ENCODE measurements around the gene C11orf68. TPM values are rescaled to one million over a fixed set of nuclear protein-coding genes. Genes with fewer than 3 reads are reported as not detected.

The C11orf68 gene
- total and polyA plus RNA-seq, 2 donors: 11.0 to 38.8 TPM

DNA sequence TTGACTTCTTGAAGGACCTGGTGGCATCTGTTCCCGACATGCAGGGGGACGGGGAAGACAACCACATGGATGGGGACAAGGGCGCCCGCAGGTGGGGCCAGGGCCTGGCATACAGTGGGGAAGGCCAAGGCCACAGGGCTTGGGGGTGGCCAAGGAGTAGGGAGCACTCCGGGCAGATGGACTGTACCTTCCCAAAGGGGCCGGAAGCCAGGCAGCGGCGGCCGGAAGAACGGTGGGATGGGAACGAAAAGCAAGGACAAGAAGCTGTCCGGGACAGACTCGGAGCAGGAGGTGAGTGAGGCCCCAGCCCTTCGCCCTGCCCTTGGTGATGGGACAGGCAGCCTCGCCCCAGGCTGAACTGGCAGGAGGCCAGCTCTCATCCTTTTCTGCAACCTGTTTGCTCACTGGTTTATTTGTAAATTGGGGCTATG is 1.5 kb upstream of the C11orf68 start:
- 75% methylated on average over 15 of the region's 15 CpGs for WGBS
- H3K4me1 ChIP-seq (ENCODE audit: control insufficient read depth in 2 of 2, insufficient read depth in 2 of 2, low read length in 2 of 2): peaks cover 27 to 36% of the 10 kb centered on the region in 2 donors
- H3K4me3 ChIP-seq (ENCODE audit: low read length in 2 of 2): peak overlapping the region; percentile 55 to 89
- no peaks in the 10 kb centered on the region for H3K9me3 ChIP-seq (ENCODE audit: control insufficient read depth in 2 of 2, insufficient read depth in 1 of 2, low read length in 1 of 2)
- H3K27me3 ChIP-seq (ENCODE audit: control insufficient read depth in 2 of 2, insufficient read depth in 1 of 2, low read length in 1 of 2): no peaks in the 10 kb centered on the region
- peak overlapping the region in 1 of 2 donors; percentile 87 for H3K27ac ChIP-seq (ENCODE audit: low read depth in 1 of 2, low read length in 1 of 2)
- DNase-seq (ENCODE audit: low read depth in 6 of 9, low spot score in 9 of 9): no peak
- H3K36me3 ChIP-seq (ENCODE audit: control insufficient read depth in 2 of 2, insufficient read depth in 2 of 2, low read length in 1 of 2): peaks cover 22 to 40% of the 10 kb centered on the region in 2 donors

DNA sequence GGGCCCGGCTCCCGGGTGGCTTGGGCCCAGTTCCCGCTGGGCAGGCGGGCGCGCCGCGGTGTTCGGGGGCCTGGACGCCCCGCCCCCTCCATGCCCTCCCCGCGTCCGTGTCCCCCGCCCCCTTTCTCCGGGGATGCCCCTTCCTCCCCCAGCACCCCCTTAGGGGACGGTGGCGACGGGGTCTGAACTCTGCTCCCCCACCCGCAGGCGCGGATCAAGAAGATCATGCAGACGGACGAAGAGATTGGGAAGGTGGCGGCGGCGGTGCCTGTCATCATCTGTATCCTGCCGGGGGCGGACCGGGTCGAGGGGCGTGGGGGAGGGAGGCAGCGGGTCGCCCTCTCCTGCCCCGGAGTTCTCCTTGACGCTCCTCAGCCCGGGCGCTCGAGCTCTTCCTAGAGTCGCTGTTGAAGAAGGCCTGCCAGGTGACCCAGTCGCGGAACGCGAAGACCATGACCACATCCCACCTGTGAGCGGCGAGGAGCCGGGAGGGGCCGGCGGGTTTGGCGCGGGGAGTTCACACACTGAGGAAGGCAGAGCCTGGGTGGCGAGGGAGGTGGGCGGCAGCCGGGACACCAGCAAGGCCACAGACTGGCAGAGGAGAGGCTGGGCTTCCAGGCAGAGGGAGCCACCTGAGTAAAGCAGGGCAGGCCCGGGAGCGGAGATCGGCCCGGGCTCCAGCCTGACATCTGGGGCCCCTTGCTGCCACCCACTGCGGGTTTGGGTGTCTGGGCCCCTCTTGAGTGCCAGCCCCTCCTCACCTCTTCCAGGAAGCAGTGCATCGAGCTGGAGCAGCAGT is 910 bp upstream of the C11orf68 start:
- Histone ChIP-seq H3K4me3 (ENCODE audit: low read length in 2 of 2) (peak overlapping the region; percentile 55 to 89), H3K9me3 (ENCODE audit: control insufficient read depth in 2 of 2, insufficient read depth in 1 of 2, low read length in 1 of 2) (no peaks in the 10 kb centered on the region), H3K36me3 (ENCODE audit: control insufficient read depth in 2 of 2, insufficient read depth in 2 of 2, low read length in 1 of 2) (peaks cover 20 to 40% of the 10 kb centered on the region in 2 donors), H3K4me1 (ENCODE audit: control insufficient read depth in 2 of 2, insufficient read depth in 2 of 2, low read length in 2 of 2) (peaks cover 28 to 36% of the 10 kb centered on the region in 2 donors), H3K27ac (ENCODE audit: low read depth in 1 of 2, low read length in 1 of 2) (peak overlapping the region; percentile 57 to 87), H3K27me3 (ENCODE audit: control insufficient read depth in 2 of 2, insufficient read depth in 1 of 2, low read length in 1 of 2) (no peaks in the 10 kb centered on the region)
- peak in 3 of 9 donors; percentile 44 to 74 (median 45) for DNase-seq (ENCODE audit: low read depth in 6 of 9, low spot score in 9 of 9)
- WGBS: under 1% methylated on average over 60 of the region's 60 CpGs

DNA sequence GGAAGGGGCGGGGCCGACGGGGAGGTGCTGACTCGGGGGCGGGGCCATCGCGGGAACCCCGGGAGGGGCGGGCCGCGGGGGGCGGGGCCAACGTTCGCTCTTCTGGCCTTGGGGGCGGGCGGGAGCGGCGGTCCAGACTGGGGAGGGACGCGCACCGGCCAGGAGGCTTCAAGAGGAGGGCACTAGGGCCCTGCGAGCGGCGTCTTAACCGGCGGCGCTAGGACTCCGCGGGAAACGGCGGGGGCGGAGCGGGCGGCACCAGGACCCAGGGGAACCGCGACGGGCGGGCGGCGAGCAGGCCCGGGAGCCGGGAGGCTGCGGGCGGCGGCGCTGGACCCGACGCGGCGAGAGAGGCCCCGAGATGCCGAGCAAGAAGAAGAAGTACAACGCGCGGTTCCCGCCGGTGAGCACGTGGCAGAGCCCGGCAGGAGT is 295 bp upstream of the C11orf68 start, which contains the start of gene DRAP1:
Gene DRAP1, plus strand, starts transcription at position 286 of the 432 bp plus-strand sequence. Its CDS starts 76 bp downstream, at position 362.
- H3K36me3 ChIP-seq (ENCODE audit: control insufficient read depth in 2 of 2, insufficient read depth in 2 of 2, low read length in 1 of 2): peaks cover 19 to 38% of the 10 kb centered on the region in 2 donors
- H3K9me3 ChIP-seq (ENCODE audit: control insufficient read depth in 2 of 2, insufficient read depth in 1 of 2, low read length in 1 of 2): no peaks in the 10 kb centered on the region
- WGBS: under 1% methylated on average over 59 of the region's 59 CpGs
- H3K4me3 ChIP-seq (ENCODE audit: low read length in 2 of 2): peak within 1 kb of the TSS; percentile 88 to 89
- peak within 1 kb of the TSS; percentile 73 to 93 for H3K27ac ChIP-seq (ENCODE audit: low read depth in 1 of 2, low read length in 1 of 2)
- H3K27me3 ChIP-seq (ENCODE audit: control insufficient read depth in 2 of 2, insufficient read depth in 1 of 2, low read length in 1 of 2): no peaks in the 10 kb centered on the region
- H3K4me1 ChIP-seq (ENCODE audit: control insufficient read depth in 2 of 2, insufficient read depth in 2 of 2, low read length in 2 of 2): peaks cover 28 to 36% of the 10 kb centered on the region in 2 donors
- peak; percentile 77 to 98 (median 93) for DNase-seq (ENCODE audit: low read depth in 6 of 9, low spot score in 9 of 9)

- no peak overlapping the region for H3K27ac ChIP-seq (ENCODE audit: low read depth in 1 of 2, low read length in 1 of 2)
- DNase-seq (ENCODE audit: low read depth in 6 of 9, low spot score in 9 of 9): no peak
- peaks cover 28 to 36% of the 10 kb centered on the region in 2 donors for H3K4me1 ChIP-seq (ENCODE audit: control insufficient read depth in 2 of 2, insufficient read depth in 2 of 2, low read length in 2 of 2)
- H3K27me3 ChIP-seq (ENCODE audit: control insufficient read depth in 2 of 2, insufficient read depth in 1 of 2, low read length in 1 of 2): no peaks in the 10 kb centered on the region
- peak overlapping the region; percentile 88 to 89 for H3K4me3 ChIP-seq (ENCODE audit: low read length in 2 of 2)
- peaks cover 15 to 28% of the 10 kb centered on the region in 2 donors for H3K36me3 ChIP-seq (ENCODE audit: control insufficient read depth in 2 of 2, insufficient read depth in 2 of 2, low read length in 1 of 2)
- no peaks in the 10 kb centered on the region for H3K9me3 ChIP-seq (ENCODE audit: control insufficient read depth in 2 of 2, insufficient read depth in 1 of 2, low read length in 1 of 2)
- 95% methylated on average over 35 of the region's 35 CpGs for WGBS
Measured at GRCh38 chr11:65917434-65918210, 1.2 kb downstream of the C11orf68 start.

- H3K27ac ChIP-seq (ENCODE audit: low read depth in 1 of 2, low read length in 1 of 2): no peak overlapping the region
Measured at GRCh38 chr11:65917077-65917433, 1.8 kb downstream of the C11orf68 start.

GRCh38 chr11:65916391-65916790 is 2.5 kb downstream of the C11orf68 start:
- 93% methylated on average over 7 of the region's 7 CpGs for WGBS
- Histone ChIP-seq H3K36me3 (ENCODE audit: control insufficient read depth in 2 of 2, insufficient read depth in 2 of 2, low read length in 1 of 2) (peaks cover 6 to 18% of the 10 kb centered on the region in 2 donors), H3K4me3 (ENCODE audit: low read length in 2 of 2) (no peak overlapping the region), H3K9me3 (ENCODE audit: control insufficient read depth in 2 of 2, insufficient read depth in 1 of 2, low read length in 1 of 2) (no peaks in the 10 kb centered on the region), H3K27ac (ENCODE audit: low read depth in 1 of 2, low read length in 1 of 2) (no peak overlapping the region), H3K4me1 (ENCODE audit: control insufficient read depth in 2 of 2, insufficient read depth in 2 of 2, low read length in 2 of 2) (peaks cover 28 to 44% of the 10 kb centered on the region in 2 donors), H3K27me3 (ENCODE audit: control insufficient read depth in 2 of 2, insufficient read depth in 1 of 2, low read length in 1 of 2) (no peaks in the 10 kb centered on the region)
- DNase-seq (ENCODE audit: low read depth in 6 of 9, low spot score in 9 of 9): no peak

More at GRCh38 chr11:65917077-65917433, 1.8 kb downstream of the C11orf68 start:
- peaks cover 9 to 22% of the 10 kb centered on the region in 2 donors for H3K36me3 ChIP-seq (ENCODE audit: control insufficient read depth in 2 of 2, insufficient read depth in 2 of 2, low read length in 1 of 2)
- no peak overlapping the region for H3K4me3 ChIP-seq (ENCODE audit: low read length in 2 of 2)
- H3K4me1 ChIP-seq (ENCODE audit: control insufficient read depth in 2 of 2, insufficient read depth in 2 of 2, low read length in 2 of 2): peaks cover 28 to 40% of the 10 kb centered on the region in 2 donors
- no peak for DNase-seq (ENCODE audit: low read depth in 6 of 9, low spot score in 9 of 9)
- 97% methylated on average over 3 of the region's 3 CpGs for WGBS
- no peaks in the 10 kb centered on the region for H3K9me3 ChIP-seq (ENCODE audit: control insufficient read depth in 2 of 2, insufficient read depth in 1 of 2, low read length in 1 of 2)
- H3K27me3 ChIP-seq (ENCODE audit: control insufficient read depth in 2 of 2, insufficient read depth in 1 of 2, low read length in 1 of 2): no peaks in the 10 kb centered on the region

DNA sequence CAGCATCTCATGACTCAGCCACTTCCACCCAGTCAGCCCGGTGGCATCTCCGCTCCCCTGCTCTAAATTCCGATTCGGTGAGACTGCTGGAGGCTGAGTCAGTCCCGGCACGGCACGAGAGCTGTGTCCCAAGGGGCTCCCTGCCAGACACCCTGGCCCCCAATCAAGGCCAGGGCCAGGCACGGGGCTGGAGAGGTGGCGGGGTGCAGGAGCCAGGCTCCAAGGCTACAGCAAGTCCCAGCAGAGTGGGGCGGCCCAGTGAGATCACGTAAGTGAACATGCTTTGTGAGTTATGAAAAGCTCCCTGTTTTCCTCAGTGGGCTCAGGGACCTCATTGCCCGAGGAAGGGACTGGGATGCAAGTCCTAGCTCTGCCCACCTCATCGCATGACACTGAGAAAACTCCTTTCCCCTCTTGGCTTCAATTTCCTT is 3.0 kb downstream of the C11orf68 start:
- no peak for DNase-seq (ENCODE audit: low read depth in 6 of 9, low spot score in 9 of 9)
- H3K27me3 ChIP-seq (ENCODE audit: control insufficient read depth in 2 of 2, insufficient read depth in 1 of 2, low read length in 1 of 2): no peaks in the 10 kb centered on the region
- no peaks in the 10 kb centered on the region for H3K9me3 ChIP-seq (ENCODE audit: control insufficient read depth in 2 of 2, insufficient read depth in 1 of 2, low read length in 1 of 2)
- peaks cover 6 to 13% of the 10 kb centered on the region in 2 donors for H3K36me3 ChIP-seq (ENCODE audit: control insufficient read depth in 2 of 2, insufficient read depth in 2 of 2, low read length in 1 of 2)
- H3K27ac ChIP-seq (ENCODE audit: low read depth in 1 of 2, low read length in 1 of 2): peak overlapping the region in 1 of 2 donors; percentile 36
- WGBS: 75% methylated on average over 13 of the region's 13 CpGs
- H3K4me1 ChIP-seq (ENCODE audit: control insufficient read depth in 2 of 2, insufficient read depth in 2 of 2, low read length in 2 of 2): peaks cover 26 to 41% of the 10 kb centered on the region in 2 donors
- H3K4me3 ChIP-seq (ENCODE audit: low read length in 2 of 2): no peak overlapping the region

DNA sequence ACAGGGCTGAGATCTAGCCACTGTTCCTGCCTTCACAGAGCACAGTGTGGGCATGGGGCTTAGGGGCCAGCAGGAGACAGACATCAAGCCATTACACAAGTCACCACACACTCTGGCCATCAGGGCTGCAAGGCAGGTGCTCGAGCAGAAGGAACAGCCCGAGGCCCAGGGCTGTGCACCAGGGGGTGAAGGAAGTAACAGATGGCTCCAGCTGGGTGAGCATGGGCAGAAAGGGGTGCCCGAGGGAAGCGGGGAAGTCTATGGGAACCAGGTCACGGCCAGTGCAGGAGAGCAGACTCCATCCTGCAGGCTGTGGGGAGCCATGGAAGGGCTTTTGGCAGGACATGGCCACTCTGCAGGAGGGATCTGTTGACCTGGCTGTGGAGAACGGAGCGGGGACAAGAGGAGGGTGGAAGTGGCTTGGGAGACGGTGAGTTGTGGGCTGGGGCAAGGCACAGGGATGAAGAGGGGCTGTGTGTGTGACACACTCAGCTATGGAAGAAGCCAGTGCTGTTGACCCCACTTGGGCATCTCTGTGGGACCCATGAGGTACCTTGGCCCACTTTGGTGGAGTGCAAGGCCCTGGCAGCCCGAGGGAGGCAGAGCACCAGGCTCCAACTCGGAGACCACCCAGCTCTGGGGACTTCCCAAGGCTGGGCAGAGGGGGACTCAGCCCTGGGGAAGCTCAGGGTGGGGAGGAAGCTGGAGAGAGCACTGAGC is 3.6 kb downstream of the C11orf68 start:
- DNase-seq (ENCODE audit: low read depth in 6 of 9, low spot score in 9 of 9): no peak
- Histone ChIP-seq H3K27me3 (ENCODE audit: control insufficient read depth in 2 of 2, insufficient read depth in 1 of 2, low read length in 1 of 2) (no peaks in the 10 kb centered on the region), H3K4me1 (ENCODE audit: control insufficient read depth in 2 of 2, insufficient read depth in 2 of 2, low read length in 2 of 2) (peaks cover 20 to 36% of the 10 kb centered on the region in 2 donors), H3K36me3 (ENCODE audit: control insufficient read depth in 2 of 2, insufficient read depth in 2 of 2, low read length in 1 of 2) (peaks cover 3 to 8% of the 10 kb centered on the region in 2 donors), H3K4me3 (ENCODE audit: low read length in 2 of 2) (no peak overlapping the region), H3K27ac (ENCODE audit: low read depth in 1 of 2, low read length in 1 of 2) (no peak overlapping the region), H3K9me3 (ENCODE audit: control insufficient read depth in 2 of 2, insufficient read depth in 1 of 2, low read length in 1 of 2) (no peaks in the 10 kb centered on the region)
- WGBS: 85% methylated on average over 10 of the region's 10 CpGs
